Neural progenitor cell (in vitro differentiated cells): Measurements from ENCODE around the gene MT1A. TPM values are rescaled to one million over a fixed set of nuclear protein-coding genes. Genes with fewer than 3 reads are reported as not detected.

Experiments
- DNase-seq: peaks from one replicate; pipeline ENCODE4 v3.0.0-alpha.2; 2016; ENCODE audit warnings: low spot score
- H2AFZ ChIP-seq: fragments of 200-600 bp; sonication (generic); replicated peaks from 2 replicates; pipeline ENCODE4 v1.6.1; 2016; ENCODE audit warnings: antibody characterized with exemption
- H3F3A ChIP-seq: fragments of 200-600 bp; sonication (generic); 2 replicates; pipeline ENCODE4 v1.6.1; 2016; ENCODE audit warnings: antibody characterized with exemption, low read depth
- H3K27ac ChIP-seq: fragments of 200-600 bp; sonication (generic); 2 replicates; pipeline ENCODE4 v1.5.1; 2016; ENCODE audit warnings: mild to moderate bottlenecking
- H3K27me3 ChIP-seq: fragments of 200-600 bp; sonication (generic); 2 replicates; pipeline ENCODE4 v1.6.1; 2016; ENCODE audit warnings: mild to moderate bottlenecking, moderate library complexity
- H3K36me3 ChIP-seq: fragments of 200-600 bp; sonication (generic); 2 replicates; pipeline ENCODE4 v1.5.1; 2016
- H3K4me1 ChIP-seq: fragments of 200-600 bp; sonication (generic); 2 replicates; pipeline ENCODE4 v1.6.1; 2016; ENCODE audit warnings: mixed run types
- H3K4me2 ChIP-seq: fragments of 200-600 bp; sonication (generic); 2 replicates; pipeline ENCODE4 v1.6.1; 2016
- H3K4me3 ChIP-seq: fragments of 200-600 bp; sonication (generic); 2 replicates; pipeline ENCODE4 v1.5.1; 2016
- H3K79me2 ChIP-seq: fragments of 200-600 bp; sonication (generic); 2 replicates; pipeline ENCODE4 v1.6.1; 2016; ENCODE audit warnings: low read depth
- H3K9ac ChIP-seq: fragments of 200-600 bp; sonication (generic); 2 replicates; pipeline ENCODE4 v1.6.1; 2016
- H3K9me3 ChIP-seq: fragments of 200-600 bp; sonication (generic); 2 replicates; pipeline ENCODE4 v1.5.1; 2016; ENCODE audit warnings: low read depth
- H4K20me1 ChIP-seq: fragments of 200-600 bp; sonication (generic); 2 replicates; pipeline ENCODE4 v1.6.1; 2016; ENCODE audit warnings: low read depth
- H3K27ac Mint-ChIP-seq: 3 replicates; pipeline ENCODE4 v1.8.0; 2021; ENCODE audit warnings: mixed read lengths
- H3K27me3 Mint-ChIP-seq: 2 replicates; pipeline ENCODE4 v1.8.0; 2022; ENCODE audit warnings: low read depth, mild to moderate bottlenecking, inconsistent platforms, moderate library complexity, mixed read lengths; ENCODE audit not compliant: insufficient read depth
- H3K36me3 Mint-ChIP-seq: 3 replicates; pipeline ENCODE4 v1.8.0; 2021; ENCODE audit warnings: mixed read lengths
- H3K4me1 Mint-ChIP-seq: 3 replicates; pipeline ENCODE4 v1.8.0; 2021; ENCODE audit warnings: mixed read lengths
- H3K4me3 Mint-ChIP-seq: 3 replicates; pipeline ENCODE4 v1.8.0; 2021; ENCODE audit warnings: mild to moderate bottlenecking, moderate library complexity, mixed read lengths
- H3K9me3 Mint-ChIP-seq: 3 replicates; pipeline ENCODE4 v1.8.0; 2020; ENCODE audit warnings: mixed read lengths
- EZH2 ChIP-seq: fragments of 200-600 bp; sonication (generic); IDR thresholded peaks from 2 replicates; pipeline ENCODE4 v1.6.1; 2017; ENCODE audit warnings: antibody characterized with exemption, mild to moderate bottlenecking, moderate library complexity
- EZH2phosphoT487 ChIP-seq: fragments of 200-600 bp; sonication (generic); IDR thresholded peaks from 2 replicates; pipeline ENCODE4 v1.6.1; 2017; ENCODE audit warnings: antibody characterized with exemption
- total RNA-seq: library from RNA; depleted of rRNA; stranded (reverse); fragments of >200 nt; gene quantifications from 2 replicates; pipeline ENCODE4 v1.2.3, GENCODE V29; 2015; ENCODE audit warnings: low replicate concordance
- TF ChIP-seq, protein P1 (sequence below): fragments of 200-600 bp; sonication (generic); IDR thresholded peaks from 2 replicates; pipeline ENCODE4 v1.5.1; 2017; ENCODE audit warnings: antibody characterized with exemption, mild to moderate bottlenecking

MT1A gene
- total RNA-seq, 1 donor from 2014 or later, result not detected

- no peak overlapping the region for H3K9ac ChIP-seq
- no peak overlapping the region for H3K4me3 ChIP-seq
- H3K79me2 ChIP-seq, result no peaks in the 10 kb centered on the region
- H3K9me3 ChIP-seq, result no peaks in the 10 kb centered on the region
- Mint-ChIP-seq H3K27ac (no peak overlapping the region), H3K4me1 (peaks cover 16% of the 10 kb centered on the region), H3K36me3 (no peaks in the 10 kb centered on the region), H3K9me3 (peaks cover 3% of the 10 kb centered on the region), H3K27me3 (peaks cover 93% of the 10 kb centered on the region), H3K4me3 (no peak overlapping the region)
- no peaks in the 10 kb centered on the region for H3F3A ChIP-seq
- TF ChIP-seq, protein P1, sequence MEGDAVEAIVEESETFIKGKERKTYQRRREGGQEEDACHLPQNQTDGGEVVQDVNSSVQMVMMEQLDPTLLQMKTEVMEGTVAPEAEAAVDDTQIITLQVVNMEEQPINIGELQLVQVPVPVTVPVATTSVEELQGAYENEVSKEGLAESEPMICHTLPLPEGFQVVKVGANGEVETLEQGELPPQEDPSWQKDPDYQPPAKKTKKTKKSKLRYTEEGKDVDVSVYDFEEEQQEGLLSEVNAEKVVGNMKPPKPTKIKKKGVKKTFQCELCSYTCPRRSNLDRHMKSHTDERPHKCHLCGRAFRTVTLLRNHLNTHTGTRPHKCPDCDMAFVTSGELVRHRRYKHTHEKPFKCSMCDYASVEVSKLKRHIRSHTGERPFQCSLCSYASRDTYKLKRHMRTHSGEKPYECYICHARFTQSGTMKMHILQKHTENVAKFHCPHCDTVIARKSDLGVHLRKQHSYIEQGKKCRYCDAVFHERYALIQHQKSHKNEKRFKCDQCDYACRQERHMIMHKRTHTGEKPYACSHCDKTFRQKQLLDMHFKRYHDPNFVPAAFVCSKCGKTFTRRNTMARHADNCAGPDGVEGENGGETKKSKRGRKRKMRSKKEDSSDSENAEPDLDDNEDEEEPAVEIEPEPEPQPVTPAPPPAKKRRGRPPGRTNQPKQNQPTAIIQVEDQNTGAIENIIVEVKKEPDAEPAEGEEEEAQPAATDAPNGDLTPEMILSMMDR, result no peak
- no peak for TF ChIP-seq EZH2phosphoT487
- no peak for TF ChIP-seq EZH2
- H3K4me1 ChIP-seq, result peaks cover 7% of the 10 kb centered on the region
- no peak for DNase-seq
- H3K27me3 ChIP-seq, result peaks cover 100% of the 10 kb centered on the region
- H3K36me3 ChIP-seq, result no peaks in the 10 kb centered on the region
- peaks cover 60% of the 10 kb centered on the region for H4K20me1 ChIP-seq
- no peak overlapping the region for H3K4me2 ChIP-seq
- no peak overlapping the region for H3K27ac ChIP-seq
- no peak overlapping the region for H2AFZ ChIP-seq
Observed at GRCh38 chr16:56639045-56639444, 579 bp downstream of the MT1A start.

DNA sequence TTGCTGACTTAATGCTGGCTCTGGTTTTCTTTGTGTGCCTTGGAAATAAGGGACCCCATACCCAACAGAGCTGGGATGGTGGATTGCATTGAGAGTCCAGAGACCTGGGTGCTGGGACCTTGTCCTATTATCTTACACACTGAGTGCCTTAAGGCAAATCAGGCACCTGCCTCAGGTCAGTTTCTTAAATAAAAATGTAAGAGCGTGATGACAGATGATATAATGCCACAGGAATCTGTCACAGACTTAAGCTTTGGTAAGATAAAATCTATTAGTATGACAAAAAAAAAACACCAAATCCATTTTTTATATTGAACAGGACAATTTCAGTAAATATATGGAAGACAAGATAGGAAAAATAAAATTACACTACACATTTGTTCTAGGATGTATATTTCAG, 1.6 kb downstream of the MT1A start:
- Histone ChIP-seq H2AFZ (no peak overlapping the region), H3K36me3 (no peaks in the 10 kb centered on the region), H3K4me1 (peaks cover 4% of the 10 kb centered on the region), H3F3A (no peaks in the 10 kb centered on the region), H3K4me2 (no peak overlapping the region), H3K9ac (no peak overlapping the region), H3K9me3 (no peaks in the 10 kb centered on the region), H4K20me1 (peaks cover 56% of the 10 kb centered on the region), H3K4me3 (no peak overlapping the region), H3K27me3 (peaks cover 100% of the 10 kb centered on the region), H3K27ac (no peak overlapping the region), H3K79me2 (no peaks in the 10 kb centered on the region)
- DNase-seq, result no peak
- peaks cover 93% of the 10 kb centered on the region for H3K27me3 Mint-ChIP-seq
- H3K36me3 Mint-ChIP-seq, result no peaks in the 10 kb centered on the region
- no peaks in the 10 kb centered on the region for H3K9me3 Mint-ChIP-seq
- peaks cover 12% of the 10 kb centered on the region for H3K4me1 Mint-ChIP-seq
- TF ChIP-seq, protein P1, result no peak
- TF ChIP-seq EZH2phosphoT487, result no peak
- no peak for TF ChIP-seq EZH2
- no peak overlapping the region for H3K4me3 Mint-ChIP-seq
- H3K27ac Mint-ChIP-seq, result no peak overlapping the region

GRCh38 chr16:56641166-56641565, 2.7 kb downstream of the MT1A start:
- Mint-ChIP-seq H3K27ac (no peak overlapping the region), H3K9me3 (no peaks in the 10 kb centered on the region), H3K4me3 (no peak overlapping the region), H3K36me3 (no peaks in the 10 kb centered on the region), H3K4me1 (peaks cover 11% of the 10 kb centered on the region), H3K27me3 (peaks cover 95% of the 10 kb centered on the region)
- H3K4me2 ChIP-seq, result no peak overlapping the region
- H3K79me2 ChIP-seq, result no peaks in the 10 kb centered on the region
- no peak for DNase-seq
- H3K27me3 ChIP-seq, result peaks cover 100% of the 10 kb centered on the region
- H3K27ac ChIP-seq, result no peak overlapping the region
- no peaks in the 10 kb centered on the region for H3F3A ChIP-seq
- TF ChIP-seq, protein P1, result no peak
- TF ChIP-seq EZH2phosphoT487 (no peak), EZH2 (no peak)
- no peak overlapping the region for H3K4me3 ChIP-seq
- H4K20me1 ChIP-seq, result peaks cover 45% of the 10 kb centered on the region
- no peaks in the 10 kb centered on the region for H3K9me3 ChIP-seq
- H3K4me1 ChIP-seq, result no peaks in the 10 kb centered on the region
- no peak overlapping the region for H3K9ac ChIP-seq
- no peaks in the 10 kb centered on the region for H3K36me3 ChIP-seq
- H2AFZ ChIP-seq, result no peak overlapping the region
